Measurements from ENCODE around the gene CGB8.
"Not testable (repeated sequence)": the region's sequence is repeated elsewhere in the genome, so short reads cannot be mapped to it uniquely, and the experiment has no call there.

Gene CGB8

DNA sequence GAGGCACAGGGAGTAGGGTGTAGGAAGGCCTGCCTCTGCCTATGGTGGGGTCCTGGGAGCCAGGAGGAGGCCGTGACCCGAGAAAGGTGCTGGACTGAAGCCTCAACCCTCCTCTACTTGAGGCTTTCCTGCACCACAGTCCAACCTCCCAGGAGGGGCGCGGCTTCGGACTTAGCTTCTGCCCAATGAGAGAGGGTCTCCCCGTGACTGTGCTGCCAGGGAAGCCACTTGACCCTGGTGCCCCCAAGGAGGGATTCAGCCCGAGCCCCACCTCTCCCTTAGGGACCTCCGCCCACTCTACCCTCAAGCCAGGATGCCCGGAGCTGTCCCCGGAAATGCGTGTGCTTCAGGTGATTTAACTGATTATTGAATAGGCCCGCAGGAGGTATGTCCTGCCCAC is at the start of gene CGB8:
Gene CGB8 (minus strand): TSS at position 101 of the 400 bp plus-strand sequence. CDS start 372 bp downstream, outside the sequence.
- not testable (repeated sequence) for DNase-seq (ENCODE audit: low read depth in 1 of 2, low spot score in 1 of 2)

DNA sequence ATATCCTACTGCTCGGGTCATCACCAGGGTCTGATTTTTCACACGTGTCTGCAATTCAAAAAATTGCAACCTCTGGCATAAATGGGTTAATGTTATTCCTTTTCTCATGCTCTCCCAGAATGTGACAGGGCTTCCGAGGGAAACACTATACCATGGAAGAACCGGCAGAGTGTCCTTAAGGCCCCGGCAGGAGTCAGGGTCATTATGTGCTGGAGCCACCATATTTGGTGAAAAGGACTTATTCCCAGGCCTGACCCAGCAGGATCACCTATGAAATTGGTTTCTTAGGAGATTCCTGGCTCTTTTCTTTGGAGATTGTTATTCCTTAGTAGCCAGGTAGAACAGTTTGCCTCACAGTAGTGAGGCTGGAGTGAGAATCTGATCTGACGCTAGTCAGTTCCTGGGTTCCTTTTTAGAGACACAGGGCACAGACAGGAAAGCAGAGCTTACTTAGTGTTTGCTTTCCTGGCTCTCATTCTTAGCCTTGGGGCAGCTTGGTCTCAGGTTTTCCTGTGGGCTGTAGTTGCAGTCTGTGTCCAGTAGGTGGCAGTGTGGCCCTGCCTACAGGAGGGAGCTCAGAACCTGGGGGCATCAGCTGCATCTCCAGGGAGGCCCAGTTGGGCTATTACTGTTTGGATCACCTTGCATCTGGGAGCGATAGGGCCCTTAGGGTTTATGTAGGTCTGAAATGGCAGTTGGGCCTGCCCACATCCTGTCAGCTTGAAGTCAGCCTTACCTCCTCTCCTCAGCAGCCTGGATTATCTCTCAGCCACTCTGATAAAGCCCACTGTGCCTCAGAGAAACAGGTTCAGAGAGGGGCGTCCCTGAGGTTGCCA is 48.8 kb upstream of the CGB8 start:
- peak; percentile 53 to 54 for DNase-seq (ENCODE audit: low read depth in 1 of 2, low spot score in 1 of 2)

DNA sequence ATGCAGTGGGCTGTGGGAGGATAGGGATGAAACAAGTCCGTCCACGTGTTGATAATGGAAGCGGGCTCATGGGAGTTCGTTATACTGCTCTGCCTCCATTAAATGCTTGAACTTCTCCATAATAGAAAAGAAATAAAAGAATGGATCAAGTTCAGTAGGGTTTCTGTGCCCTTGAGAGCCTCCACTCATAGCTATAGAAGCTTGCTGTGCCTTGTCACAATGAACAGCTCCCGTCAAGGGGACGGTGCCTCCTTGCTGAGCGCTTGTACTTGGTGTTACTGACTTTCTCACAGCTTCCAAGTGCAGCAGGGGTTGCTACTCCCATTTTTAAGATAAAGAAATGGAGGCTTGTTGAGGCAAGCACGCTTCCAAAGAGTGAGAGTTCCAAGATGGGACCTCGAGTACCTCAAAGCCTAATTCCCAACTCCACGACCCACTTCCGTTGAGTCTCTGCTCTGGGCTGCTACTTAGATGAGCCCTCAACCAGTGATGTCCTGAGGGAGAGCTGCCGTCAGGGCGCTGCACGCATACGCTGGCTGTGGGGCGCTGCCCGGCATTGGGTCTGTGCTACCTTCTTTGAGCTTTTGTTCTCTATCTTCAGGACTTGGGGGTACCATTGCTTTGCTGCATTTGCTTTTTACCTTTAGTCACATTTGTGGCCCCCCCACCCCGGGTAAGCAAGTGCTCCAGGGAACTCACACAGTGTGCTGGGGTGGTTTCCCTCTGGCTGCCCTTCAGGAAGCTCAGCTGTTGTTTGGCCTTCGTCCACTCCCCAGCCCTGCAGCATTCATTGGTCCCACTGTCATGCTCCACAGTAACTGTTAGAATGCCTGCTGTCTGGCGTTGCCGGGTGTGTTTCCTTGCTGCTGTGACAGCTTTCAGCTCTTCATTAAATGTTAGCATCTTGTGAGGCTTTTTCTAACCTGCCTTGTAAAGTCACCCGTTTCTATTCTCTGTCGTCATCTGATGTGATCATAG is 45.9 kb upstream of the CGB8 start:
- DNase-seq (ENCODE audit: low read depth in 1 of 2, low spot score in 1 of 2): no peak

DNA sequence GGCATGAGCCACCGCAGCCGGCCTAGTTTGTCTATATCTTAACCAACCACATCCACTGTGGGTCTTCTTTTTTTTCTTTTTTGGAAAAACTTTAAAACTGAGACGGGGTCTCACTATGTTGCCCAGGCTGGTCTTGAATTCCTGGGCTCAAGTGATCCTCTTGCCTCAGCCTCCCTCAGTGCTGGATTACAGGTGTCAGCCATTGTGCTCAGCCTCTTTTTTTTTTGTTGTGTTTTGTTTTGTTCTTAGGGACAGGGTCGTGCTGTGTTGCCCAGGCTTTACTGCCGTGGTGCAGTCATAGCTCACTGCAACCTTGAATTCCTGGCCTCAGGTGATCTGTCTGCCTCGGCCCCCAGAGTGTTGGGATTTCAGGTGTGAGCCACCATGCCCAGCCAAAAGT is 43.8 kb upstream of the CGB8 start:
- DNase-seq (ENCODE audit: low read depth in 1 of 2, low spot score in 1 of 2): no peak

DNA sequence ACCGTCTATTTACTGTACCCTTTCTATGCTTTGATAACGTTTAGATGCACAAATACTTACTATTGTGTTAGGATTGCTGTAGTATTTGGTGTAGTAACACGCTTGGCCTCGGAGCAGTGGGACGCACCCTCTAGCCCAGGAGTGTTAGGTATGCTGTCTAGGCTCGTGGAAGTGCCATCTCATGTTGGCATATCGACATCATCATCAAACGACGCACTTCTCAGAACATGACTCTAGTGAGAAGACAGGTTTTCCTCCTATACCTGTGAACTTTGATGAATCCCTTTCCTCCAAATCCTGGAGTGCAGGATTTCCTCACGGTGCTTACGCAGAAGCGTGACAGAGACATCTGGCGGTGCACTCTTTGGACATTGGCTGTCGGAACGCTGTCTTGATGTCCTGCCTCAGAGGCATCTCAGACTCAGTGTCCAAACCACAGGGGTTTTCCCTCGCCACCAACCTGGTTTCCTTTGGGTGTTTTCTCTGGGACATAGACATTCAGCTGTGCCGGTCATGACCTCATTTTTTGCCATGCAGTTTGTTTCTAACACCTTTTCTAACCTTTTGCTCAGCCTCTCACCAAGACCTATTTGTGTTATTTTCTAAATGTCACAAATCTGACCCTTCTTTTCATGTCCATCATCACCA is 42.6 kb upstream of the CGB8 start:
- no peak for DNase-seq (ENCODE audit: low read depth in 1 of 2, low spot score in 1 of 2)

DNA sequence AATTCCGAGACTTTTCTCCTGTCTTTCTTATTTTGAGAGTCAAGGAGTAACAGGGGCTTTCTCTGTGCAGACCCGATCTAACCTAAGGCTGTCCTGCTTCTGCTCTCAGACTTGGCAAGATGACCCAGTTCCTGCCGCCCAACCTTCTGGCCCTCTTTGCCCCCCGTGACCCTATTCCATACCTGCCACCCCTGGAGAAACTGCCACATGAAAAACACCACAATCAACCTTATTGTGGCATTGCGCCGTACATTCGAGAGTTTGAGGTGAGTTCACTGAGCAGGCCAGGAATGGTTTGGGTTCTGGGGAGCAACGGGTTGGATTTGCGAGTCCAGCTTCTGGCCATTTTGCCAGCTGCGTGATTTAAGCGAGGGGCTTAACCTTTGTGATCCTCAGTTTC is 37.4 kb upstream of the CGB8 start:
- no peak for DNase-seq (ENCODE audit: low read depth in 1 of 2, low spot score in 1 of 2)

DNA sequence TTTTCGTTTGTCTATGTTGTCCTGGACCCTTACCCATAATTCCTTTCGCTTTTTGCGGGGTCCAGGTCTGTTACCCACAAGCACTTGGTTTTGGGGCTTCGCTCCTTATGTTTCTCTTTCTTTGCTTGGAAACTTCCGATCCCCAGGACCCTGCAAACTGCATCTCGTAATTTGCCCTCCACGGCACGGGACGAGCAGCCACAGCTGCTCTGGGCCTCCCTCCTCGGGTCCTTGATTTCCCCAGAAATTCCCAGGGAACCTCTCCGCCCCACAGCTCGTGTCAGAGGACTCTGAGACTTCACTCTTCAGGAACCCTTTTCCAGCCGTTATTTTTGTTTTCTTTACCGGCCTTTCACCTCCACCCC is 36.9 kb upstream of the CGB8 start:
- no peak for DNase-seq (ENCODE audit: low read depth in 1 of 2, low spot score in 1 of 2)

DNA sequence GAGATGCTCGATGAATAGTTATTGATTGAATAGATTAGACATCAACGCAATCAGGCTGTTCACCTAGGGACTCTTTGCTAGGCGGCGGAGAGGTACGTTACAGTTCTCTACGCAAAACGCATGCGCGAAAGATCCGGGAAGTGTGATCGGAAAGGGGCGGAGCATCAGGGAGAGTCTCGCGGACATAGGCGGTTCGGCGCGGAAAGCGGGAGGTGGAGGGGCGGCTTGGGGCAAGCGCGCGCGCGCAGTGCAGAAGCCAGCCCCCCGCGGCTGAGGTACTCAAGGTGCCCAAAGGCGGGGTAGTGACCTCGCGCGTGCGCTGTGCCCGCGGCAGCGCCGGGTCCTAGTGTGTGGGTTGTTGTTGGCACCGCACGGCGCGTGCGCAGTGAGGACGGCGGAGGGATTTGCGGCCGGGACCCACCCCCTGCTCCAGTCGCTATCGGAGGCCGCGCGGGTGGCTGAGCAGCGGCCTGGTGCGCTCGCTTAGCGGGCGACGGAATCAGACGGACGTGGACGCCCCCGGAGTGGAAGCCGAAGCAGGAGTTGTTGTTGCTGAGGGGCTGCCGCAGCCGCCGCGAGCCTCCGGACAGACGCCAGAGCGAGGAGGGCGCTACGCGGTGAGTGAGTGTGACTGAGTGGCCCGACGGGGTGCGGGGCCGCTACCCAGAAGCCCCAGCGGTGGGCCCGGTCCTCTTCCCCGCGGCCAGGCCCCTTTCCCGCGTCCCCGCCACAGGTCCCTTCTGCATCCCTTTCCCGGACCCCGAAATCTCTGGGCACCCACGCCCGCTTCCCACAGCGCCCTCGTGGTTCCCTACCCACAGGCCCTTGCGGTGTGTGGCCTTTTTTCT is 36.3 kb upstream of the CGB8 start, which contains the start of gene SNRNP70:
Gene SNRNP70 (plus strand): TSS at position 432 of the 848 bp plus-strand sequence. CDS start 964 bp downstream, outside the sequence.
- peak; percentile 98 to 99 for DNase-seq (ENCODE audit: low read depth in 1 of 2, low spot score in 1 of 2)

DNA sequence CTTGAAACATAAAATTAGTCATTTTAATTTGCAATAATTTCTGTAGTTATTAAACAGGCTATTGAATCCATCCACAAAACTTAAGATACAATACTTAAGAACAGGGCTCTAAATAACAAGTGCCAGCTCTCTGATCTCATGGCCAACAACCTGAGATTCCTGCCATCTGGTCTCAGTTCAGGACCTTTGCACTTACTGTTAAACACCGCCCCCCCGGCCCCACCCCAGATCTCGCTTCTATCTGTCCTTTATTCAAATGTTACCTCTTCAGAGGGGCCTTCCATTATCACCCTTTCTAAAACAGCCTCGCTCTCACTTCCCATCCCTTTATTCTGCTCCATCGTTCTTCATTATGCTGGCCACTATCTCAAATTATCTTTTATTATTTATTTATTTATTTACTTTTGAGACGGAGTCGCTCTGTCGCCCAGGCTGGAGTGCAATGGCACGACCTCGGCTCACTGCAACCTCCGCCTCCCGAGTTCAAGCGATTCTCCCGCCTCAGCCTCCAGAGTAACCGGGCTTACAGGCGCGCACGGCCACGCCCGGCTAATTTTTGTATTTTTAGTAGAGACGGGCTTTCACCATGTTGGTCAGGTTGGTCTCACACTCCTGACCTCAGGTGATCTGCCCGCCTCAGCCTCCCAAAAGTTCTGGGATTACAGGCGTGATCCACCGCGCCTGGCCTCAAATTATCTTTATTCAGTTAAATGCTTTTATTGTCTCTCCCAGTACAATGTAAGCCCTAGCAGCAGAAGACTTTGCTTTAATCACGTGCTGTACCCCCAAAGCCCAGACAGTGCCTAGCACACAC is 35.5 kb upstream of the CGB8 start:
- no peak for DNase-seq (ENCODE audit: low read depth in 1 of 2, low spot score in 1 of 2)

DNA sequence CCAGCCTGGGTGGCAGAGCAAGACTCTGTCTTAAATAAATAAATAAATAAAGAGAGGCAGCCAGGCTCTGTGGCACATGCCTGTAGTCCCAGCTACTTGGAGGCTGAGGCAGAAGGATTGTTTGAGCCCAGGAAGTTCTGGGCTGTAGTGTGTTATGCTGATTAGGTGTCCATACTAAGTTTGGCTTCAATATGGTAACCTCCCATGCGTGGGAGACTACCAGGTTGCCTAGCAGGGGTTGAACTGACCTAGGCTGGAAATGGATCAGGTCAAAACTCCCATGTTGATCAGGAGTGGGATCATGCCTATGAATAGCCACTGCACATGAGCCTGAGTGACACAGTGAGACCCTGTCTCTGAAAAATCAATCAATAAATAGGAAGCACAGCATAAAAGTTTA is 32.4 kb upstream of the CGB8 start:
- DNase-seq (ENCODE audit: low read depth in 1 of 2, low spot score in 1 of 2): no peak

DNA sequence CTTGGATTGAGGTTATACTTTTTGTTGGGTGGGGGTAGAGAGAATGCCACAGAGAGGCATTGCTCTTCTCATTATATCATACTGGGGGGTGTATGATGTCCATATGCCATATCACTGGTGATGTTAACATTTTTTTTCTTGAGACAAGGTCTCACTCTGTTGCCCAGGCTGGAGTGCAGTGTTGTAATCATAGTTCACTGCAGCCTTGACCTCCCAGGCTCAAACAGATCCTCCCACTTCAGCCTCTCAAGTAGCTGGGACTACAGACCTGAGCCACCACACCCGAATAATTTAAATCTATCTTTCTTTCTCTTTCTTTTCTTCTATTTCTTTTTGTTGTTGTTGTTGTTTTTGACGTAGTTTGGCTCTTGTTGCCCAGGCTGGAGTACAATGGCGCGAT is 31.5 kb upstream of the CGB8 start:
- no peak for DNase-seq (ENCODE audit: low read depth in 1 of 2, low spot score in 1 of 2)

DNA sequence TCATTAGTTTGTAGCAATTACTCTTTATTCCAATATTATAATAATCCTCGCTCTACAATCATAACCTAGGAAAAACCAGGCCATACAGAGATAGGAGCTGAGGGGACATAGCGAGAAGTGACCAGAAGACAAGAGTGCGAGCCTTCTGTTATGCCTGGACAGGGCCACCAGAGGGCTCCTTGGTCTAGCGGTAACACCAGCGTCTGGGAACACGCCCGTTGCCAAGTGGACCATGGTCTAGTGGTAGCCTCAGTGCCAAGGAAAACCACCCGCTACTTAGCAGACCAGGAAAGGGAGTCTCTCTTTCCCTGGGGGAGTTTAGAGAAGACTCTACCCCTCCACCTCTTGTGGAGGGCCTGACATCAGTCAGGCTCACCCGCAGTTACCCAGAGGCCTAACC is 26.0 kb upstream of the CGB8 start:
- not testable (repeated sequence) for DNase-seq (ENCODE audit: low read depth in 1 of 2, low spot score in 1 of 2)

DNA sequence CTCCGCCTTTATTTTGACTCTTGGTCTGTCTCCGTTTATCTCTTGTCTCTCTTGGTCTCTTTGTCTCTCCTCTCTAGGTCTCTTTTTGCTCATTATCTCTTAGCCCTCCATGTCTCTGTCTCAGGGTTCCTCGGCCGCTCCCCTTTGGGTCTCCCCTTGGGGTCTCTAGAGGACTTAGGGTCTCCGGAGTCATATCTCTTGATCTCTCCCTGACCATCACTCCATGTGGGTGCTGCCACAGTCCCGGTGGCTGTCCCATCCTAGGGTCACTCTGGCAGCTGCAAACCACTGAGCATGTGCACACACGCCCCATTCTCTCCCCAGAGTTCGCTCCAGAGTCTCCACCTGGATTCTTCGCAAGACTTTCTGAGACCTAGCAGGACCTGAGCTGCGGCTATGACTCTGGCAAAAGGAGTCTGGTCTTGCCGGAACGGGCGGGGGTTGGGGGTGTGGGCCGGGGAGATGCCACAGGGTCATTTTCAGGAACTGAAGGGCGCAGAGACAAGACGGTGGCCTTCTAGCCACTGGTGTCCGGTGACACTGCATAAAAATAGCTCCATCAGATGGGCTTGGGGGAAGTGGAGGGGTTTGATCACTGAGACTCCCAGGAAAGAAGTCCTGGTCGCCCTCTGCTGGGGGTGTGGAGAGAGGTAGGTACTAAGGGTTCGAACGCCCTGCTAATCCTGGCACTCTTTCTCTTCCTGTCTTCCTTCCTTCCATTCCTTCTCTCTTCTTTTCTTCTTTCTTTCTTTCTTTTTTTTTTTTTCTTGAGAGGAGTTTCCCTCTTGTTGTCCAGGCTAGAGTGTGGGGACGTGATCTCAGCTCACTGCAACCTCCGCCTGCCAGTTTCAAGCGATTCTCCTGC is 24.8 kb upstream of the CGB8 start:
- DNase-seq (ENCODE audit: low read depth in 1 of 2, low spot score in 1 of 2): no peak

DNA sequence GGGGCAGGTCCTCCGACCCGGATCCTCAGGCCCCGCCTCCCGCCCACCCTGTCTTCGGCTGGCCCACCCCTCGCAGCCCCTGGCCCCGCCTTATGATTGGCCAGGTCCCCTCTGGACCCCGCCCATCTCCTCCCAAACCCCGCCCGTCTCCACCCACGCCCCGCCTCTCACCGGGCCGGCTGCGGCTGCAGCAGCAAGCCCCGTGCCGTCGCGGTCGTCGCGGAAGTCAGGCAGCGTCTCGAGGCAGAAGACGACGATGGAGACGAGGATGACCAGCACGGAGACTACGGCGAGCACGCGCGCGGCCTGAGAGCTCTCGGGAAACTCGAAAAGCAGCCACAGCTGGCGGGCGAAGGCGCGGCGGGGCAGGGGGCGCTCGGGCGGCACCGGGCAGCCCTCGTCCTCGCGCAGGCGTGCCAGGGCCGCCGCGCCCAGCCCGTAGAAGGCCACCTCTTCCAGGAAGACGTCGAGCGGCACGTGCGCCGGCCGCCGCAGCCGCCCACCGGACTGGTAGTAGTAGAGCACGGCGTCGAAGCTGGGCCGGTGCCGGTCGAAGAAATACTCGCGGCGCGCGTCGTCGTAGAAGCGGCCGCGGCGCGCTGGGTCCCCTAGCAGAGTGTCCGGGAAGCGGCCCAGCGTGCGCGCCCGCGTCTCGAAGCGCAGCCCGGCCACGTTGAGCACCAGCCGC is 23.1 kb upstream of the CGB8 start:
- DNase-seq (ENCODE audit: low read depth in 1 of 2, low spot score in 1 of 2): no peak

DNA sequence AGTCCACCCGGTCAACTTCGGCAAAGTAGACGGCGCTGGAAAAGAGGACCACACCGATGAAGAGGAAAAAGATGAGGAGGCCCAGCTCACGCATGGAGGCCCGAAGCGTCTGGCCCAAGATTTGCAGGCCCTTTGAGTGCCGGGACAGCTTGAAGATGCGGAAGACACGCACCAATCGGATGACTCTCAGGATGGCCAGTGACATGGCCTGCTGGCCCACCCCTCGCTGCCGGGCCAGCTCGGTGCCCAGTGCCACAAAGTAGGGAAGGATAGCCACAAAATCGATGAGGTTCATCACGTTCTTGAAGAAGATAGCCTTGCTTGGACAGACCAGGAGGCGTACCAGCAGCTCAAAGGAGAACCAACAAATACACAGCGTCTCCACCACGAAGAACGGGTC is 21.5 kb upstream of the CGB8 start:
- DNase-seq (ENCODE audit: low read depth in 1 of 2, low spot score in 1 of 2): no peak

DNA sequence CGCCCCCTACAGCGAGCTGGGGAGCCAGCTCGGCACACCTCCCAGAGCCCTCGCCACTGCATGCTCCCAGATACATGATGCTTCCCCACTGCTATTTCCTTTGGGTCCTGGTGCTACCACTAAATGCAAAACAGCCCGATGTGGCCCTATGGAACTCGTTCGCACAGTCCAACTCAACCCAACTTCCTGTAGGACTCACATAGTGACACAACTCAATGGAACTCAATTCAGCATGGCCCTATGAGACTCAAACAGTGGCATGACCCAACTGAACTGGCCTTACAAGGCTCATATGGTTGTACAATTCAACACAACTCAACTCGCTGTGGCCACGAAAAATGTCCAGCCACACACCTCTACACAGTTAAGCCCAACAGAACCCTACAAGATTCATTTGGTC is 20.1 kb upstream of the CGB8 start:
- DNase-seq (ENCODE audit: low read depth in 1 of 2, low spot score in 1 of 2): no peak

DNA sequence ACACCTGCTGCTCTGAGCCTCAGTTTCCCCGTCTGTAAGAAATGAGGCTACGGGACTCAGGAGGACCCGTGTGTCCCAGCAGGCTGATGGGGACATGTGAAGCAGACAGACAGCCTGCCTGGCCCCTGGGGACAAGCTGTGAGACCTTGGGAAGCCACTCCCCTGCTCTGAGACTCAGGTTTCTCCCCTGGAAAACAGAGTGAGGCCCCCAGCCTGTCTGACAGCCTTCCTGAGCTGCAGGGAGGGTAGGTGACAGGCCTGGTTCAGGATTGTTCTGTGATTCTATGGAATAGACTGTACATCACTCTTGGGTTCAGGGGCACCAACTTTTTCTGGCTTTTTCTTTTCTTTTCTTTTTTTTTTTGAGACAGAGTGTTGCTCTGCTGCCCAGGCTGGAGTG is 18.6 kb upstream of the CGB8 start:
- no peak for DNase-seq (ENCODE audit: low read depth in 1 of 2, low spot score in 1 of 2)

DNA sequence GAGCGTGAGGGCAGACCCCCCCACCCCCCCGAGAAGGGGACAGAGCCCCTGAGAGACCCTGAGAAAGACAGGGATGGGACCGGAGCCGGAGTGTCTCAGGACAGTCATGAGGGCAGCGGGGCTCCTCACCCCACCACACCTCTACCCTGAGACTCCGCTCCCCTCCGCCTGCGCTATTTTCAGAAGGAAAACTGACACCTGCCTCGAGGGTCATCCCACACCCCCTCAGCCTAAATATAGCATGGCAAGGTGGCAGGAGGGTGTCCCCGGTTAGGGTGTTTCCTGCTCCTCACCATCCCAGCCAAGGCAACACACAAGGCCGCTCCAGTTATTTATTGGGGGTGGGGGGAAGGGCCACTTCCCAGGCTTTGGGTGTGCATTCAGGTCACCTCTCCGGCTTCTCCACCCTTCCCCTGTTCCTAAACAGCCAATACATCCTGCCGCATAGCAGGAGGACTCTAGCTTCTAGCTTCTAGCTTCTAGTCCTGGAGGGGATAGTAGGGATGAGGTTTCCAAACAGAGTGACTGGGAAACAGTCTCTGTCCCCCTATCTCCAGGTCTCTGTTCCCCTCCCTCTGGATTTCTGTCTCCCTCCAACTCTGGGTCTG is 17.1 kb upstream of the CGB8 start:
- DNase-seq (ENCODE audit: low read depth in 1 of 2, low spot score in 1 of 2): no peak
